Sigmoid colon (tissue), 7 donors: ENCODE data around the gene DPYSL3. TPM values are rescaled to one million over a fixed set of nuclear protein-coding genes. Genes with fewer than 3 reads are reported as not detected.
"Not testable (repeated sequence)": the region's sequence is repeated elsewhere in the genome, so short reads cannot be mapped to it uniquely, and the experiment has no call there.

Source experiments
- DNase-seq: peaks from one replicate; pipeline ENCODE4 v3.0.0-alpha.2; 2019
- H3K27ac ChIP-seq, 4 donors: fragments of 200-600 bp; sonication (generic); one replicate each; pipeline ENCODE4 v1.5.1; 2016 to 2019; ENCODE audit warnings: mild to moderate bottlenecking in 1 of 4
- H3K27me3 ChIP-seq, 3 donors: fragments of 200-600 bp; sonication (generic); one replicate each; pipeline ENCODE4 v1.5.1; 2019; ENCODE audit warnings: mild to moderate bottlenecking in 1 of 3
- H3K36me3 ChIP-seq, 4 donors: fragments of 200-600 bp; sonication (generic); one replicate each; pipeline ENCODE4 v1.5.1; 2016 to 2019
- H3K4me1 ChIP-seq, 4 donors: fragments of 200-600 bp; sonication (generic); one replicate each; pipeline ENCODE4 v1.5.1; 2017 to 2019
- H3K4me3 ChIP-seq, 4 donors: fragments of 200-600 bp; sonication (generic); one replicate each; pipeline ENCODE4 v1.5.1; 2017 to 2019; ENCODE audit warnings: mild to moderate bottlenecking in 2 of 4, moderate library complexity in 1 of 4
- H3K9me3 ChIP-seq, 4 donors: fragments of 200-600 bp in 3 of 4; sonication (generic) in 3 of 4; one replicate each; pipeline versions ENCODE4 v1.5.1 to v1.6.1; 2013 to 2019
- EP300 ChIP-seq, 4 donors: sonication (generic); formaldehyde crosslinking; IDR thresholded peaks; one replicate each; pipeline ENCODE4 v1.6.1; 2017; ENCODE audit warnings: antibody characterized with exemption in 4 of 4
- POLR2A ChIP-seq, 2 donors: fragments of 450-650 bp; IDR thresholded peaks; one replicate each; pipeline ENCODE4 v1.6.1; 2016; ENCODE audit warnings: antibody characterized with exemption in 2 of 2, mild to moderate bottlenecking in 2 of 2, moderate library complexity in 2 of 2
- POLR2AphosphoS5 ChIP-seq, 4 donors: sonication (generic); formaldehyde crosslinking; IDR thresholded peaks; one replicate each; pipeline ENCODE4 v1.6.1; 2017; ENCODE audit warnings: antibody characterized with exemption in 4 of 4
- WGBS, 2 donors: extraction: QIAGEN DNeasy Blood & Tissue Kit; methylation state at CpG; one replicate each; pipeline ENCODE4 v1.1.7; 2013; 5-methylcytosine and 5-hydroxymethylcytosine counted together
- intact Hi-C: fragments of 100-400 bp; cut with DNase I; formaldehyde crosslinking; loops from one replicate; pipeline ENCODE4 v1.15.1; 2023
- polyA plus RNA-seq, 3 donors: library from polyadenylated mRNA; stranded (reverse); fragments of 200-250 nt; gene quantifications; one replicate each; pipeline ENCODE4 v1.2.3, GENCODE V29; 2013
- total RNA-seq, 4 donors: library from RNA; depleted of rRNA; stranded (reverse); fragments of >200 nt; gene quantifications; one replicate each; pipeline ENCODE4 v1.1.0, GENCODE V29; 2016
- TF ChIP-seq, protein P1 (sequence below), 4 experiments: fragments of 450-650 bp in 3 of 4; fragments of 200-600 bp in 1 of 4; IDR thresholded peaks; one replicate each; pipeline ENCODE4 v1.5.1; 2016 to 2019; ENCODE audit warnings: antibody characterized with exemption in 4 of 4, mild to moderate bottlenecking in 3 of 4, moderate library complexity in 2 of 4
- donor health status: healthy with polysubstance abuse.
- donor health status: Bipolar disorder and iron deficiency.
- donor health status: healthy.

DPYSL3 gene
- total and polyA plus RNA-seq, 7 donors, result 4.2 to 343 (median 149) TPM

DNA sequence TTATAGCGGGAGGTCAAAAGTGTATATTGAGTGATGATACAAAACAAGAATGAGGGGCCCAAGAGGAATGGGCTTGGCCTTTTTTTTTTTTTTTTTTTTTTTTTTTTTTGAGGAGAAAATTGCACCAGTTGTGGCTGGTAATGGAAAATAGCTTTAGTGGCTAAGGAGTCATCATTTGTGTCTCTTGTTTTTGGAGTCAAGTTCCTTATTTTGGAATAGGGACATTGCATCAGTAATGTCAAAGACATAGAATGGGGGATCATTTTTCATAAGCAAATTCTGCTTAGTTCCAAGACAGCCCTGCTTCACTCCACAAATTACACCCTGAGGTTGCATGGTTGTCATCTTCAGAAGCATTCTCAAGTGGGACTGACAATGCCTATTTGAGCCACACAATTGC lies 137.7 kb downstream of the DPYSL3 start:
- Histone ChIP-seq H3K4me1 (peaks cover 0 to 5% (median 0%) of the 10 kb centered on the region in 4 donors), H3K4me3 (no peak overlapping the region), H3K27me3 (no peaks in the 10 kb centered on the region), H3K27ac (no peak overlapping the region), H3K36me3 (no peaks in the 10 kb centered on the region), H3K9me3 (no peaks in the 10 kb centered on the region)
- DNase-seq, result no peak
- WGBS, 2 donors, result 93 to 97% methylated on average over 1 of the region's 1 CpG
- TF ChIP-seq POLR2AphosphoS5 (IDR thresholded peaks at IDR 0.05) (no peak), POLR2A (IDR thresholded peaks at IDR 0.05) (no peak), EP300 (IDR thresholded peaks at IDR 0.05) (no peak)
- TF ChIP-seq, protein P1, sequence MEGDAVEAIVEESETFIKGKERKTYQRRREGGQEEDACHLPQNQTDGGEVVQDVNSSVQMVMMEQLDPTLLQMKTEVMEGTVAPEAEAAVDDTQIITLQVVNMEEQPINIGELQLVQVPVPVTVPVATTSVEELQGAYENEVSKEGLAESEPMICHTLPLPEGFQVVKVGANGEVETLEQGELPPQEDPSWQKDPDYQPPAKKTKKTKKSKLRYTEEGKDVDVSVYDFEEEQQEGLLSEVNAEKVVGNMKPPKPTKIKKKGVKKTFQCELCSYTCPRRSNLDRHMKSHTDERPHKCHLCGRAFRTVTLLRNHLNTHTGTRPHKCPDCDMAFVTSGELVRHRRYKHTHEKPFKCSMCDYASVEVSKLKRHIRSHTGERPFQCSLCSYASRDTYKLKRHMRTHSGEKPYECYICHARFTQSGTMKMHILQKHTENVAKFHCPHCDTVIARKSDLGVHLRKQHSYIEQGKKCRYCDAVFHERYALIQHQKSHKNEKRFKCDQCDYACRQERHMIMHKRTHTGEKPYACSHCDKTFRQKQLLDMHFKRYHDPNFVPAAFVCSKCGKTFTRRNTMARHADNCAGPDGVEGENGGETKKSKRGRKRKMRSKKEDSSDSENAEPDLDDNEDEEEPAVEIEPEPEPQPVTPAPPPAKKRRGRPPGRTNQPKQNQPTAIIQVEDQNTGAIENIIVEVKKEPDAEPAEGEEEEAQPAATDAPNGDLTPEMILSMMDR (IDR thresholded peaks at IDR 0.05), result no peak
- intact Hi-C loops, result no loop called here

- H3K4me1 ChIP-seq, result peaks cover 0 to 5% (median 0%) of the 10 kb centered on the region in 4 donors
- H3K36me3 ChIP-seq, result no peaks in the 10 kb centered on the region
- TF ChIP-seq POLR2A (IDR thresholded peaks at IDR 0.05) (no peak), POLR2AphosphoS5 (IDR thresholded peaks at IDR 0.05) (no peak), EP300 (IDR thresholded peaks at IDR 0.05) (no peak)
- TF ChIP-seq, protein P1 (IDR thresholded peaks at IDR 0.05), result no peak
- no peak overlapping the region for H3K4me3 ChIP-seq
- no peak overlapping the region for H3K27ac ChIP-seq
- DNase-seq, result no peak
- H3K27me3 ChIP-seq, result no peaks in the 10 kb centered on the region
- intact Hi-C loops, result no loop called here
- no peaks in the 10 kb centered on the region for H3K9me3 ChIP-seq
Measured at GRCh38 chr5:147371290-147371689, 138.6 kb downstream of the DPYSL3 start.

DNA sequence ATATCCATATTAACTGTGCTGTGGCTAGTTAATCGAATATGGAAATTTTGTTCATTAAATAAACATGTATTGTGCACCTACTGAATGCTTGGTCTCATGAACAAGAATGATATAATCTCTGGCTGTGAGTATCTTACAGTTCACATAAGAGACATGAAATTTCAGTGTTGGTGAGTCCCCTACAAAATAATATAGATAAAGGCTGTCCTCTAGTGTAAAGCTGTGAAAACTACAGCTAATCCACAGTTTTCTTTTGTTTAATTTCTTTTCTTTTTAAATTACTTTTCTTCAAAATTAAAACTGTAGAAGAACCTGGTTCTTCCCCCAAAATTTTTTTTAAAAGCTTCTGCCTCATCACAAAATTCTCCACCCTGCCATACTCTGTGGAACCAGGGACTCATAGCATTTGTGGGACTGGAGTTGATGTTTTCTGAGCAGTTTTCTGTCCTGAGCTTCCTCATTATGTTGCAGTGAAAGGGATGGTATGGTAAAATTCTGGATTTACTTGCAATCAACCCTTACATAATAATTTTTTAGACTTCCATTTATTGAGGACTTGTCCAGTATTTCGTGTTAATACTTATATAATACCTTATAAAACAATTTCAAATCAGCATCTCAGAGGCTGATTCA lies 140.0 kb downstream of the DPYSL3 start:
- H3K9me3 ChIP-seq, result no peaks in the 10 kb centered on the region
- intact Hi-C loops, result no loop called here
- H3K27me3 ChIP-seq, result no peaks in the 10 kb centered on the region
- H3K36me3 ChIP-seq, result no peaks in the 10 kb centered on the region
- TF ChIP-seq POLR2AphosphoS5 (IDR thresholded peaks at IDR 0.05), result no peak
- no peak for TF ChIP-seq POLR2A (IDR thresholded peaks at IDR 0.05)
- TF ChIP-seq, protein P1 (IDR thresholded peaks at IDR 0.05), result peak in 3 of 4 experiments; percentile 22 to 49 (median 26)
- TF ChIP-seq EP300 (IDR thresholded peaks at IDR 0.05), result no peak
- no peak overlapping the region for H3K4me3 ChIP-seq
- DNase-seq, result no peak
- no peak overlapping the region for H3K27ac ChIP-seq
- WGBS, 2 donors, result 2 to 39% methylated on average over 2 of the region's 2 CpGs
- H3K4me1 ChIP-seq, result peaks cover 0 to 5% (median 0%) of the 10 kb centered on the region in 4 donors

DNA sequence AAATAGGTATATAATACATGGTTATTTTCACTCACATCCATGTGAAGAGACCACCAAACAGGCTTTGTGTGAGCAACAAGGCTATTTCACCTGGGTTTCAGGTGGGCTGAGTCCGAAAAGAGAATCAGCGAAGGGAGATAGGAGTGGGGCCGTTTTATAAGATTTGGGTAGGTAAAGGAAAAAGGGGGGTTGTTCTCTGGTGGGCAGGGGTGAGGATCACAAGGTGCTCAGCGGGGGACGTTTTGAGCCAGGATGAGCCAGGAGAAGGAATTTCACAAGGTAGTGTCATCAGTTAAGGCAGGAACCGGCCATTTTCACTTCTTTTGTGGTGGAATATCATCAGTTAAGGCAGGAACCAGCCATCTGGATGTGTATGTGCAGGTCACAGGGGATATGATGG lies 142.5 kb downstream of the DPYSL3 start:
- intact Hi-C loops, H3K36me3 ChIP-seq, H3K27me3 ChIP-seq, H3K4me1 ChIP-seq, H3K9me3 ChIP-seq, DNase-seq, H3K4me3 ChIP-seq, H3K27ac ChIP-seq: not testable (repeated sequence)
- WGBS, 2 donors, result 87 to 88% methylated on average over 6 of the region's 6 CpGs

DNA sequence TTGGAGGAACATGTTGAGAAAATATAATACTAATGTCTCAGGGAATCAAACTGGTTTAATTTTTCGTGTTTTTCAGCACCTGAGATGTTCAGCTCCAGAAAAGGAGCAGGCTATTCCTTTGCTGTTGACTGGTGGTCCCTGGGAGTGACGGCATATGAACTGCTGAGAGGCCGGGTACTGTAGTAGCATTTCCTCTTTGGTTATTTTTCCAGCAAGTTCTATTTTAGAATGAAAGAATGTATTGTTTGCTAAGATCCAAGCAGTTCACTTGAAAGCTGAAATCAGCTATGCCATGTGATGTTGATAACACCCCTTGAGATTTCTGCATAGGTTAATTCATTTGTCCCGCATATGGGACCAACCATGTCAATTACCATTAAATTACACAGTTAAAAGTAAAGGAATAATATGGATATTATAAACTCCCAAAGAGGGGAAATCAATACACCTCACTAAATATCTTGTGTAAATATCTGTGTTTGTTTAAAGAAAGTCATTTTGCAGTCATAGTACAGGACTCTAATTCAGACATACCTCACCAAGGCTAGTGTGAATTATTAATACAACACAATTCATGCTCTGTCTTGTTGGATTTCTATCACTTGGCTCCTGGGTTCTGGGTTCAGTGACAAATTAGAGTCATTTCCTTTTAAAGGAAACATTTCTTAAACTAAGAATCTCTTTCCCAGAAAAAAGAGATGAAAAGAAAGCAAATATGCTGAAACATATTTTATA lies 148.3 kb downstream of the DPYSL3 start:
- intact Hi-C loops, result no loop called here
- WGBS, 2 donors, result 68 to 69% methylated on average over 4 of the region's 4 CpGs

More for the DNA sequence above, 148.3 kb downstream of the DPYSL3 start:
- TF ChIP-seq EP300 (IDR thresholded peaks at IDR 0.05) (no peak), POLR2AphosphoS5 (IDR thresholded peaks at IDR 0.05) (no peak)
- no peaks in the 10 kb centered on the region for H3K36me3 ChIP-seq
- no peaks in the 10 kb centered on the region for H3K9me3 ChIP-seq
- no peaks in the 10 kb centered on the region for H3K27me3 ChIP-seq
- DNase-seq, result no peak
- H3K4me3 ChIP-seq, result no peak overlapping the region
- H3K4me1 ChIP-seq, result no peaks in the 10 kb centered on the region
- no peak overlapping the region for H3K27ac ChIP-seq
